WTC11 (cell line): ENCODE data around the gene SLC22A12. TPM values are rescaled to one million over a fixed set of nuclear protein-coding genes. Genes with fewer than 3 reads are reported as not detected.

ENCODE experiments used
- ATAC-seq: fragments of 200-7000 bp; cut with Tn5 transposase; 2 replicates; pipeline ENCODE4 v1.10.0; 2021; ENCODE audit warnings: mild to moderate bottlenecking, moderate library complexity
- CTCF ChIA-PET: fragments of 300-600 bp; sonication (Branson Sonifier 250); formaldehyde crosslinking; loops from one replicate; lab custom pipeline; 2021; ENCODE audit warnings: antibody characterized with exemption; lab: Charles Lee
- POLR2A ChIA-PET: fragments of 350-600 bp; sonication (Branson Sonifier 250); formaldehyde crosslinking; loops from one replicate; lab custom pipeline; 2021; ENCODE audit warnings: antibody characterized with exemption; lab: Charles Lee
- DNase-seq: peaks from one replicate; pipeline ENCODE4 v3.0.0; 2021; ENCODE audit warnings: low spot score
- H3K27ac Mint-ChIP-seq: 2 replicates; pipeline ENCODE4 v1.8.0; 2021; ENCODE audit warnings: mixed read lengths
- H3K27me3 Mint-ChIP-seq: 2 replicates; pipeline ENCODE4 v1.8.0; 2021; ENCODE audit warnings: low read depth, mild to moderate bottlenecking, moderate library complexity, mixed read lengths
- H3K36me3 Mint-ChIP-seq: 2 replicates; pipeline ENCODE4 v1.8.0; 2021; ENCODE audit warnings: mixed read lengths
- H3K4me1 Mint-ChIP-seq: 2 replicates; pipeline ENCODE4 v1.8.0; 2022; ENCODE audit warnings: mixed read lengths
- H3K4me3 Mint-ChIP-seq: 2 replicates; pipeline ENCODE4 v1.8.0; 2021; ENCODE audit warnings: mild to moderate bottlenecking, moderate library complexity, mixed read lengths
- H3K9me3 Mint-ChIP-seq: 2 replicates; pipeline ENCODE4 v1.8.0; 2021; ENCODE audit warnings: mixed read lengths
- ATF1 ChIP-seq: sonication (generic); formaldehyde crosslinking; IDR thresholded peaks from 2 replicates; pipeline ENCODE4 v1.8.1; 2023; ENCODE audit warnings: mild to moderate bottlenecking, moderate library complexity, missing genetic modification reagents
- ELF4 ChIP-seq: sonication (generic); formaldehyde crosslinking; IDR thresholded peaks from 2 replicates; pipeline ENCODE4 v1.8.1; 2022; ENCODE audit warnings: low read depth, mild to moderate bottlenecking, moderate library complexity, missing genetic modification reagents
- FOXK1 ChIP-seq: sonication (generic); formaldehyde crosslinking; IDR thresholded peaks from 2 replicates; pipeline ENCODE4 v1.8.0; 2022; ENCODE audit warnings: mild to moderate bottlenecking, moderate library complexity, missing genetic modification reagents
- GRHL2 ChIP-seq: fragments of 250-450 bp; sonication (Bioruptor Pico); IDR thresholded peaks from 2 replicates; pipeline ENCODE4 v1.8.0; 2022; ENCODE audit warnings: mild to moderate bottlenecking, moderate library complexity; ENCODE audit not compliant: insufficient replicate concordance, severe bottlenecking
- HMGA2 ChIP-seq: fragments of 250-450 bp; sonication (Bioruptor Pico); IDR thresholded peaks from 2 replicates; pipeline ENCODE4 v1.4.0; 2021; ENCODE audit warnings: mild to moderate bottlenecking, moderate library complexity
- MXD4 ChIP-seq: fragments of 250-450 bp; sonication (Bioruptor Pico); IDR thresholded peaks from 2 replicates; pipeline ENCODE4 v1.8.0; 2021; ENCODE audit warnings: mild to moderate bottlenecking, moderate library complexity, borderline replicate concordance
- NFYB ChIP-seq: sonication (generic); formaldehyde crosslinking; conservative IDR thresholded peaks from 2 replicates; pipeline ENCODE4 v1.8.0; 2022; ENCODE audit warnings: low read depth, missing genetic modification reagents
- PRRX2 ChIP-seq: fragments of 250-450 bp; sonication (Bioruptor Pico); IDR thresholded peaks from 2 replicates; pipeline ENCODE4 v1.8.0; 2021; ENCODE audit warnings: mild to moderate bottlenecking
- TP53 ChIP-seq: sonication (generic); formaldehyde crosslinking; IDR thresholded peaks from 2 replicates; pipeline ENCODE4 v1.8.1; 2023; ENCODE audit warnings: mild to moderate bottlenecking, missing genetic modification reagents
- ZNF121 ChIP-seq: sonication (generic); formaldehyde crosslinking; IDR thresholded peaks from 2 replicates; pipeline ENCODE4 v1.8.0; 2023; ENCODE audit warnings: missing genetic modification reagents
- ZNF138 ChIP-seq: sonication (generic); formaldehyde crosslinking; conservative IDR thresholded peaks from 2 replicates; pipeline ENCODE4 v1.8.1; 2022; ENCODE audit warnings: mild to moderate bottlenecking, moderate library complexity, missing genetic modification reagents
- ZNF317 ChIP-seq: sonication (generic); formaldehyde crosslinking; IDR thresholded peaks from 2 replicates; pipeline ENCODE4 v1.8.1; 2023; ENCODE audit warnings: low read depth, mild to moderate bottlenecking, moderate library complexity, missing genetic modification reagents, borderline replicate concordance
- ZNF396 ChIP-seq: fragments of 250-450 bp; sonication (Bioruptor Pico); IDR thresholded peaks from 2 replicates; pipeline ENCODE4 v1.8.0; 2021; ENCODE audit warnings: mild to moderate bottlenecking, moderate library complexity, borderline replicate concordance
- ZNF671 ChIP-seq: fragments of 250-450 bp; sonication (Bioruptor Pico); IDR thresholded peaks from 2 replicates; pipeline ENCODE4 v1.8.0; 2021; ENCODE audit warnings: mild to moderate bottlenecking
- total RNA-seq: library from RNA; stranded (reverse); gene quantifications from 3 replicates; pipeline ENCODE4 v1.2.3, GENCODE V29; 2021
- TF ChIP-seq, protein P1 (sequence below): sonication (generic); formaldehyde crosslinking; IDR thresholded peaks from 2 replicates; pipeline ENCODE4 v1.8.1; 2023; ENCODE audit warnings: mild to moderate bottlenecking, moderate library complexity, missing genetic modification reagents
- TF ChIP-seq, protein P2 (sequence below): fragments of 250-450 bp; sonication (Bioruptor Pico); IDR thresholded peaks from 2 replicates; pipeline ENCODE4 v1.9.0; 2021; ENCODE audit warnings: mild to moderate bottlenecking, borderline replicate concordance
- TF ChIP-seq, protein P3 (sequence below): sonication (generic); formaldehyde crosslinking; IDR thresholded peaks from 2 replicates; pipeline ENCODE4 v1.8.1; 2022; ENCODE audit warnings: low read depth, missing genetic modification reagents, borderline replicate concordance
- TF ChIP-seq, protein P4 (sequence below): sonication (generic); formaldehyde crosslinking; conservative IDR thresholded peaks from 2 replicates; pipeline ENCODE4 v1.8.1; 2023; ENCODE audit warnings: mild to moderate bottlenecking, low read depth, missing genetic modification reagents, moderate library complexity
- TF ChIP-seq, protein P5 (sequence below): sonication (generic); formaldehyde crosslinking; IDR thresholded peaks from 2 replicates; pipeline ENCODE4 v1.8.0; 2022; ENCODE audit warnings: mild to moderate bottlenecking, missing genetic modification reagents

SLC22A12 gene
- total RNA-seq, 1 experiment from 2014 or later, result not detected

DNA sequence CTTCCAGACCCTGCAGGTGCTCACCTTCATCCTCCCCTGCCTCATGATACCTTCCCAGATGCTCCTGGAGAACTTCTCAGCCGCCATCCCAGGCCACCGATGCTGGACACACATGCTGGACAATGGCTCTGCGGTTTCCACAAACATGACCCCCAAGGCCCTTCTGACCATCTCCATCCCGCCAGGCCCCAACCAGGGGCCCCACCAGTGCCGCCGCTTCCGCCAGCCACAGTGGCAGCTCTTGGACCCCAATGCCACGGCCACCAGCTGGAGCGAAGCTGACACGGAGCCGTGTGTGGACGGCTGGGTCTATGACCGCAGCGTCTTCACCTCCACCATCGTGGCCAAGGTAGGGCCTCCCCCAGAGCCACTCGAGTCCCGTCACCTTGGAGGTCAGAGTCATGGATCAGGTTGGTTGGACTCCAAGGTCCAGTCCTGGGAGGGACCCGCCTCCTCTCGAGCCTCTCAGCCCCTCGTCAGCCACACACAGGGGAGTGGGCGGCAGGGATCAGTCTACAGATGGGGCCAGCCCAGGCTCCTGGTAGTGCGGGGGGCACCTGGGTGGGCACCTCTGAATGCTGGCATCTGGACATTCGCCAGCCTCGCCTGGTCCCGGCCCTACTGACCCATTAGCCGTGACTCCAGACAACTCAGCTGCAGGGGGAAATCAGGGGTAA is 34.8 kb upstream of the SLC22A12 start:
- H3K27ac Mint-ChIP-seq, result no peak overlapping the region
- TF ChIP-seq ZNF671 (CRISPR knock-in tag) (no peak), ELF4 (CRISPR knock-in tag) (no peak), ZNF317 (CRISPR knock-in tag) (no peak), TP53 (CRISPR knock-in tag) (no peak), NFYB (CRISPR knock-in tag) (no peak), FOXK1 (no peak), HMGA2 (CRISPR knock-in tag) (no peak)
- TF ChIP-seq, protein P1, sequence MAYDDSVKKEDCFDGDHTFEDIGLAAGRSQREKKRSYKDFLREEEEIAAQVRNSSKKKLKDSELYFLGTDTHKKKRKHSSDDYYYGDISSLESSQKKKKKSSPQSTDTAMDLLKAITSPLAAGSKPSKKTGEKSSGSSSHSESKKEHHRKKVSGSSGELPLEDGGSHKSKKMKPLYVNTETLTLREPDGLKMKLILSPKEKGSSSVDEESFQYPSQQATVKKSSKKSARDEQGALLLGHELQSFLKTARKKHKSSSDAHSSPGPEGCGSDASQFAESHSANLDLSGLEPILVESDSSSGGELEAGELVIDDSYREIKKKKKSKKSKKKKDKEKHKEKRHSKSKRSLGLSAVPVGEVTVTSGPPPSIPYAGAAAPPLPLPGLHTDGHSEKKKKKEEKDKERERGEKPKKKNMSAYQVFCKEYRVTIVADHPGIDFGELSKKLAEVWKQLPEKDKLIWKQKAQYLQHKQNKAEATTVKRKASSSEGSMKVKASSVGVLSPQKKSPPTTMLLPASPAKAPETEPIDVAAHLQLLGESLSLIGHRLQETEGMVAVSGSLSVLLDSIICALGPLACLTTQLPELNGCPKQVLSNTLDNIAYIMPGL (CRISPR knock-in tag), result no peak
- TF ChIP-seq, protein P2, sequence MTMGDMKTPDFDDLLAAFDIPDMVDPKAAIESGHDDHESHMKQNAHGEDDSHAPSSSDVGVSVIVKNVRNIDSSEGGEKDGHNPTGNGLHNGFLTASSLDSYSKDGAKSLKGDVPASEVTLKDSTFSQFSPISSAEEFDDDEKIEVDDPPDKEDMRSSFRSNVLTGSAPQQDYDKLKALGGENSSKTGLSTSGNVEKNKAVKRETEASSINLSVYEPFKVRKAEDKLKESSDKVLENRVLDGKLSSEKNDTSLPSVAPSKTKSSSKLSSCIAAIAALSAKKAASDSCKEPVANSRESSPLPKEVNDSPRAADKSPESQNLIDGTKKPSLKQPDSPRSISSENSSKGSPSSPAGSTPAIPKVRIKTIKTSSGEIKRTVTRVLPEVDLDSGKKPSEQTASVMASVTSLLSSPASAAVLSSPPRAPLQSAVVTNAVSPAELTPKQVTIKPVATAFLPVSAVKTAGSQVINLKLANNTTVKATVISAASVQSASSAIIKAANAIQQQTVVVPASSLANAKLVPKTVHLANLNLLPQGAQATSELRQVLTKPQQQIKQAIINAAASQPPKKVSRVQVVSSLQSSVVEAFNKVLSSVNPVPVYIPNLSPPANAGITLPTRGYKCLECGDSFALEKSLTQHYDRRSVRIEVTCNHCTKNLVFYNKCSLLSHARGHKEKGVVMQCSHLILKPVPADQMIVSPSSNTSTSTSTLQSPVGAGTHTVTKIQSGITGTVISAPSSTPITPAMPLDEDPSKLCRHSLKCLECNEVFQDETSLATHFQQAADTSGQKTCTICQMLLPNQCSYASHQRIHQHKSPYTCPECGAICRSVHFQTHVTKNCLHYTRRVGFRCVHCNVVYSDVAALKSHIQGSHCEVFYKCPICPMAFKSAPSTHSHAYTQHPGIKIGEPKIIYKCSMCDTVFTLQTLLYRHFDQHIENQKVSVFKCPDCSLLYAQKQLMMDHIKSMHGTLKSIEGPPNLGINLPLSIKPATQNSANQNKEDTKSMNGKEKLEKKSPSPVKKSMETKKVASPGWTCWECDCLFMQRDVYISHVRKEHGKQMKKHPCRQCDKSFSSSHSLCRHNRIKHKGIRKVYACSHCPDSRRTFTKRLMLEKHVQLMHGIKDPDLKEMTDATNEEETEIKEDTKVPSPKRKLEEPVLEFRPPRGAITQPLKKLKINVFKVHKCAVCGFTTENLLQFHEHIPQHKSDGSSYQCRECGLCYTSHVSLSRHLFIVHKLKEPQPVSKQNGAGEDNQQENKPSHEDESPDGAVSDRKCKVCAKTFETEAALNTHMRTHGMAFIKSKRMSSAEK (CRISPR knock-in tag), result no peak
- TF ChIP-seq, protein P3, sequence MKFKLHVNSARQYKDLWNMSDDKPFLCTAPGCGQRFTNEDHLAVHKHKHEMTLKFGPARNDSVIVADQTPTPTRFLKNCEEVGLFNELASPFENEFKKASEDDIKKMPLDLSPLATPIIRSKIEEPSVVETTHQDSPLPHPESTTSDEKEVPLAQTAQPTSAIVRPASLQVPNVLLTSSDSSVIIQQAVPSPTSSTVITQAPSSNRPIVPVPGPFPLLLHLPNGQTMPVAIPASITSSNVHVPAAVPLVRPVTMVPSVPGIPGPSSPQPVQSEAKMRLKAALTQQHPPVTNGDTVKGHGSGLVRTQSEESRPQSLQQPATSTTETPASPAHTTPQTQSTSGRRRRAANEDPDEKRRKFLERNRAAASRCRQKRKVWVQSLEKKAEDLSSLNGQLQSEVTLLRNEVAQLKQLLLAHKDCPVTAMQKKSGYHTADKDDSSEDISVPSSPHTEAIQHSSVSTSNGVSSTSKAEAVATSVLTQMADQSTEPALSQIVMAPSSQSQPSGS (CRISPR knock-in tag), result no peak
- H3K27me3 Mint-ChIP-seq, result peaks cover 16% of the 10 kb centered on the region
- H3K4me3 Mint-ChIP-seq, result no peak overlapping the region
- peaks cover 11% of the 10 kb centered on the region for H3K9me3 Mint-ChIP-seq
- H3K36me3 Mint-ChIP-seq, result no peaks in the 10 kb centered on the region
- H3K4me1 Mint-ChIP-seq, result peaks cover 50% of the 10 kb centered on the region
- CTCF ChIA-PET, result no interaction called here
- POLR2A ChIA-PET, result no interaction called here
- DNase-seq, result no peak
- no peak for ATAC-seq

DNA sequence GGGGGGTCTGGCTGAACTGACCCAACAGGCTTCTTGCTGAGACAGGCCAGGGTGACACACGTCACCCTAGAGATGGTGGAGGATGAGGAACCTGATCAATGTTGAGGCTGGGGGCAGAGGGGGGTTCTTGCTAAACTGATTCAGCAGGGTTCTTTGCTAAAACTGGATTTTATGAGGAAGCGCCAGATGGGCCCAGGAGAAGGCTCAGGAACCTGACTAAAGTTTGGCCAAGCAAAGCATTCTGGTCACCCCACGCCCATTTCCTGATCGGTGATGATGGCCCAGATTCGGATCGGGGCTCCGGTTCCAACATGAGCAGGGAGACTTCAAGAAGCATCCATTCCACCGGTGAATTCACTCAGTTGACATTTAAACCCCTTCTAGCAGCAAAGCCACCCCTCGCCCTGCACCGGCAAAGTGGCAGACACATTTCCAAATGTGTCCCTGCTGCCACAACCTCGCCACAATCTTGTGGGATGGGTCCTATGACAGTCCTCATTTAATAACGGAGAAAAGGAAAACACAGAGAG is 34.2 kb upstream of the SLC22A12 start:
- CTCF ChIA-PET, result interaction anchor here (0.6 to 1.4 kb wide), 7 partner anchors 73 to 561 kb away, joined by 3 to 7 read pairs (median 4); partner anchors contain the start of gene ZNHIT2
- ATAC-seq (no peak), DNase-seq (no peak)
- peaks cover 50% of the 10 kb centered on the region for H3K4me1 Mint-ChIP-seq
- H3K27ac Mint-ChIP-seq, result peak overlapping the region; percentile 83; the same call in 1 of the 2 replicates
- H3K9me3 Mint-ChIP-seq, result peaks cover 11% of the 10 kb centered on the region
- no peaks in the 10 kb centered on the region for H3K36me3 Mint-ChIP-seq
- POLR2A ChIA-PET, result interaction anchor here (0.6 kb wide), 1 partner anchor 27 kb away, joined by 4 read pairs; no protein-coding TSS in a partner anchor
- H3K4me3 Mint-ChIP-seq, result no peak overlapping the region
- H3K27me3 Mint-ChIP-seq, result peaks cover 16% of the 10 kb centered on the region
- no peak for TF ChIP-seq ZNF138
- TF ChIP-seq GRHL2 (CRISPR knock-in tag), result no peak
- TF ChIP-seq, protein P4, sequence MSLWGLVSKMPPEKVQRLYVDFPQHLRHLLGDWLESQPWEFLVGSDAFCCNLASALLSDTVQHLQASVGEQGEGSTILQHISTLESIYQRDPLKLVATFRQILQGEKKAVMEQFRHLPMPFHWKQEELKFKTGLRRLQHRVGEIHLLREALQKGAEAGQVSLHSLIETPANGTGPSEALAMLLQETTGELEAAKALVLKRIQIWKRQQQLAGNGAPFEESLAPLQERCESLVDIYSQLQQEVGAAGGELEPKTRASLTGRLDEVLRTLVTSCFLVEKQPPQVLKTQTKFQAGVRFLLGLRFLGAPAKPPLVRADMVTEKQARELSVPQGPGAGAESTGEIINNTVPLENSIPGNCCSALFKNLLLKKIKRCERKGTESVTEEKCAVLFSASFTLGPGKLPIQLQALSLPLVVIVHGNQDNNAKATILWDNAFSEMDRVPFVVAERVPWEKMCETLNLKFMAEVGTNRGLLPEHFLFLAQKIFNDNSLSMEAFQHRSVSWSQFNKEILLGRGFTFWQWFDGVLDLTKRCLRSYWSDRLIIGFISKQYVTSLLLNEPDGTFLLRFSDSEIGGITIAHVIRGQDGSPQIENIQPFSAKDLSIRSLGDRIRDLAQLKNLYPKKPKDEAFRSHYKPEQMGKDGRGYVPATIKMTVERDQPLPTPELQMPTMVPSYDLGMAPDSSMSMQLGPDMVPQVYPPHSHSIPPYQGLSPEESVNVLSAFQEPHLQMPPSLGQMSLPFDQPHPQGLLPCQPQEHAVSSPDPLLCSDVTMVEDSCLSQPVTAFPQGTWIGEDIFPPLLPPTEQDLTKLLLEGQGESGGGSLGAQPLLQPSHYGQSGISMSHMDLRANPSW (CRISPR knock-in tag), result no peak
- TF ChIP-seq, protein P5, sequence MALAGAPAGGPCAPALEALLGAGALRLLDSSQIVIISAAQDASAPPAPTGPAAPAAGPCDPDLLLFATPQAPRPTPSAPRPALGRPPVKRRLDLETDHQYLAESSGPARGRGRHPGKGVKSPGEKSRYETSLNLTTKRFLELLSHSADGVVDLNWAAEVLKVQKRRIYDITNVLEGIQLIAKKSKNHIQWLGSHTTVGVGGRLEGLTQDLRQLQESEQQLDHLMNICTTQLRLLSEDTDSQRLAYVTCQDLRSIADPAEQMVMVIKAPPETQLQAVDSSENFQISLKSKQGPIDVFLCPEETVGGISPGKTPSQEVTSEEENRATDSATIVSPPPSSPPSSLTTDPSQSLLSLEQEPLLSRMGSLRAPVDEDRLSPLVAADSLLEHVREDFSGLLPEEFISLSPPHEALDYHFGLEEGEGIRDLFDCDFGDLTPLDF (CRISPR knock-in tag), result no peak
- TF ChIP-seq ZNF396 (CRISPR knock-in tag), result no peak
- no peak for TF ChIP-seq ZNF121 (CRISPR knock-in tag)
- TF ChIP-seq ATF1, result no peak
- TF ChIP-seq PRRX2 (CRISPR knock-in tag), result no peak
- TF ChIP-seq MXD4, result no peak
- no peak for TF ChIP-seq ELF4 (CRISPR knock-in tag)
